ENCODE measurements around the gene C12orf43. TPM values are rescaled to one million over a fixed set of nuclear protein-coding genes. Genes with fewer than 3 reads are reported as not detected.

The C12orf43 gene
- total and polyA plus RNA-seq, 4 donors = 6.8 to 8.2 (median 7.6) TPM

- WGBS = 96% methylated on average over 2 of the region's 2 CpGs
Observed at GRCh38 chr12:120994589-120995337, 21.5 kb downstream of the C12orf43 start.

GRCh38 chr12:120994059-120994458 lies 22.2 kb downstream of the C12orf43 start:
- WGBS = 95% methylated on average over 15 of the region's 15 CpGs
- Histone ChIP-seq H3K9me3 (ENCODE audit: control insufficient read depth in 4 of 4, low read length in 3 of 4) (no peaks in the 10 kb centered on the region), H3K4me3 (ENCODE audit: low read depth in 1 of 3, low read length in 3 of 3) (no peak overlapping the region), H3K36me3 (ENCODE audit: control insufficient read depth in 4 of 4, insufficient read depth in 3 of 4, low read depth in 1 of 4, low read length in 3 of 4) (peaks cover 10 to 54% (median 40%) of the 10 kb centered on the region in 4 donors), H3K27ac (ENCODE audit: low read depth in 1 of 2, low read length in 2 of 2) (no peak overlapping the region), H3K4me1 (ENCODE audit: control insufficient read depth in 4 of 4, insufficient read depth in 4 of 4, low read length in 3 of 4) (peaks cover 0 to 18% (median 5%) of the 10 kb centered on the region in 4 donors), H3K9ac (ENCODE audit: low read depth in 1 of 2, low read length in 2 of 2) (no peak overlapping the region), H3K27me3 (ENCODE audit: control insufficient read depth in 4 of 4, insufficient read depth in 4 of 4, low read length in 3 of 4) (no peaks in the 10 kb centered on the region)
- no peak for DNase-seq (ENCODE audit: low spot score)
- TF ChIP-seq FOXA1 (IDR thresholded peaks at IDR 0.05) (no peak), TAF1 (conservative IDR thresholded peaks at IDR 0.05) (no peak), GABPA (IDR thresholded peaks at IDR 0.05 in 1 of 2, conservative IDR thresholded peaks at IDR 0.05 in 1 of 2) (no peak), NR2F2 (IDR thresholded peaks at IDR 0.05) (no peak), JUND (IDR thresholded peaks at IDR 0.05) (no peak), EGR1 (IDR thresholded peaks at IDR 0.05; ENCODE audit: low read depth in 2 of 2) (no peak), RXRA (IDR thresholded peaks at IDR 0.05) (no peak), SP1 (IDR thresholded peaks at IDR 0.05) (no peak), YY1 (IDR thresholded peaks at IDR 0.05) (no peak), ZBTB33 (IDR thresholded peaks at IDR 0.05) (no peak), CTCF (IDR thresholded peaks at IDR 0.05; ENCODE audit: low read depth, low read length, missing input control) (no peak)

More at GRCh38 chr12:120994589-120995337, 21.5 kb downstream of the C12orf43 start:
- Histone ChIP-seq H3K4me1 (ENCODE audit: control insufficient read depth in 4 of 4, insufficient read depth in 4 of 4, low read length in 3 of 4) (peaks cover 1 to 25% (median 10%) of the 10 kb centered on the region in 4 donors), H3K27ac (ENCODE audit: low read depth in 1 of 2, low read length in 2 of 2) (no peak overlapping the region), H3K9ac (ENCODE audit: low read depth in 1 of 2, low read length in 2 of 2) (no peak overlapping the region), H3K36me3 (ENCODE audit: control insufficient read depth in 4 of 4, insufficient read depth in 3 of 4, low read depth in 1 of 4, low read length in 3 of 4) (peaks cover 10 to 50% (median 38%) of the 10 kb centered on the region in 4 donors), H3K4me3 (ENCODE audit: low read depth in 1 of 3, low read length in 3 of 3) (no peak overlapping the region), H3K9me3 (ENCODE audit: control insufficient read depth in 4 of 4, low read length in 3 of 4) (no peaks in the 10 kb centered on the region), H3K27me3 (ENCODE audit: control insufficient read depth in 4 of 4, insufficient read depth in 4 of 4, low read length in 3 of 4) (no peaks in the 10 kb centered on the region)
- no peak for DNase-seq (ENCODE audit: low spot score)
- TF ChIP-seq RXRA (IDR thresholded peaks at IDR 0.05) (no peak), HNF4A (conservative IDR thresholded peaks at IDR 0.05) (no peak), CTCF (IDR thresholded peaks at IDR 0.05; ENCODE audit: low read depth, low read length, missing input control) (no peak), ATF3 (IDR thresholded peaks at IDR 0.05) (no peak), YY1 (IDR thresholded peaks at IDR 0.05) (no peak), FOXA1 (IDR thresholded peaks at IDR 0.05) (no peak), FOXA2 (IDR thresholded peaks at IDR 0.05) (no peak), HNF4G (IDR thresholded peaks at IDR 0.05) (no peak), MAX (IDR thresholded peaks at IDR 0.05) (no peak), ZBTB33 (IDR thresholded peaks at IDR 0.05) (no peak), NR2F2 (IDR thresholded peaks at IDR 0.05) (no peak), EGR1 (IDR thresholded peaks at IDR 0.05; ENCODE audit: low read depth in 2 of 2) (no peak)
